ENCODE measurements around the gene KLHL22. TPM values are rescaled to one million over a fixed set of nuclear protein-coding genes. Genes with fewer than 3 reads are reported as not detected.

KLHL22 gene
- total and polyA plus RNA-seq, 4 donors = 2.0 to 20.3 (median 8.7) TPM

DNA sequence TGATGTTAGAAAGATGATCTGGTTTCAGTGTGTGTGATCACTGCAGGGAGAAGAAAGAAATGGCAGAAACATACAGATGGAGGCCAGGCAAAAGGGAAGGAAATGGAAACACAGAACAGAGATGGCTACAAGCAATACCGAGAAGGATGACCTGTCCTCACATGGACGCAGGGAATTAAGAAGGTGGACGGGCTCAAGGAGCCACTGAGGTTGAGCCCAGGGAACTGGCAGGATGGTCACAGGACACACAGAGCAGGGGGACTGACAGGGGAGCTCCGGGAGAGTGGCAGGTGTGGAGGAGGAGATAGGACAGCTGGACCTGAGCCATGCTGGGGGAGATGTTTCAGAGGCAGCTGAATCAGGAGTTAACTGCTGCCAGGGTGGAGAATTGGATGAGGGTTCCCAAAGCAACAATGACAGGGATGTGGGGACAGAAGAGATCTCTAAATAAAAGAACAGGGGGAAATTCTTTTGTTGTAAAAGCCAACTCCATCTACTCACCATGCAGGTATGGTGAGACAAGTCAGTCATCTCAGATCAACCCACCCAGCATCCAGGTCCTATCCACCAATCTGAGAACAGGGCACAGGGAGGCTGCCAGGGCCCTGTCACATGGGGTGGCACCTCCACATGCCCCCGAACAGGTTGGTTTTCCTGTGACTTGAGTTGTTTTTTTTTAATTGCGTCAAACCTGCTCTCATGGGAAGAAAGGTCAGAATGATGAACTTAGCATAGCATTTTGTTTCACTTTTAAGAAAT lies 26.3 kb downstream of the KLHL22 start:
- no peak overlapping the region for H3K9ac ChIP-seq (ENCODE audit: low read depth in 1 of 2, low read length in 2 of 2)
- TF ChIP-seq FOXA2 (IDR thresholded peaks at IDR 0.05) (no peak), HNF4A (conservative IDR thresholded peaks at IDR 0.05) (no peak), TAF1 (conservative IDR thresholded peaks at IDR 0.05) (no peak), RAD21 (IDR thresholded peaks at IDR 0.05) (no peak), HNF4G (IDR thresholded peaks at IDR 0.05) (no peak), SP1 (IDR thresholded peaks at IDR 0.05) (no peak), GABPA (IDR thresholded peaks at IDR 0.05 in 1 of 2, conservative IDR thresholded peaks at IDR 0.05 in 1 of 2) (no peak), JUND (IDR thresholded peaks at IDR 0.05) (no peak), NR2F2 (IDR thresholded peaks at IDR 0.05) (no peak), EGR1 (IDR thresholded peaks at IDR 0.05; ENCODE audit: low read depth in 2 of 2) (no peak), YY1 (IDR thresholded peaks at IDR 0.05) (no peak)
- TF ChIP-seq, protein P1, sequence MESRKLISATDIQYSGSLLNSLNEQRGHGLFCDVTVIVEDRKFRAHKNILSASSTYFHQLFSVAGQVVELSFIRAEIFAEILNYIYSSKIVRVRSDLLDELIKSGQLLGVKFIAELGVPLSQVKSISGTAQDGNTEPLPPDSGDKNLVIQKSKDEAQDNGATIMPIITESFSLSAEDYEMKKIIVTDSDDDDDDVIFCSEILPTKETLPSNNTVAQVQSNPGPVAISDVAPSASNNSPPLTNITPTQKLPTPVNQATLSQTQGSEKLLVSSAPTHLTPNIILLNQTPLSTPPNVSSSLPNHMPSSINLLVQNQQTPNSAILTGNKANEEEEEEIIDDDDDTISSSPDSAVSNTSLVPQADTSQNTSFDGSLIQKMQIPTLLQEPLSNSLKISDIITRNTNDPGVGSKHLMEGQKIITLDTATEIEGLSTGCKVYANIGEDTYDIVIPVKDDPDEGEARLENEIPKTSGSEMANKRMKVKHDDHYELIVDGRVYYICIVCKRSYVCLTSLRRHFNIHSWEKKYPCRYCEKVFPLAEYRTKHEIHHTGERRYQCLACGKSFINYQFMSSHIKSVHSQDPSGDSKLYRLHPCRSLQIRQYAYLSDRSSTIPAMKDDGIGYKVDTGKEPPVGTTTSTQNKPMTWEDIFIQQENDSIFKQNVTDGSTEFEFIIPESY (IDR thresholded peaks at IDR 0.05) = no peak
- TF ChIP-seq, protein P2, sequence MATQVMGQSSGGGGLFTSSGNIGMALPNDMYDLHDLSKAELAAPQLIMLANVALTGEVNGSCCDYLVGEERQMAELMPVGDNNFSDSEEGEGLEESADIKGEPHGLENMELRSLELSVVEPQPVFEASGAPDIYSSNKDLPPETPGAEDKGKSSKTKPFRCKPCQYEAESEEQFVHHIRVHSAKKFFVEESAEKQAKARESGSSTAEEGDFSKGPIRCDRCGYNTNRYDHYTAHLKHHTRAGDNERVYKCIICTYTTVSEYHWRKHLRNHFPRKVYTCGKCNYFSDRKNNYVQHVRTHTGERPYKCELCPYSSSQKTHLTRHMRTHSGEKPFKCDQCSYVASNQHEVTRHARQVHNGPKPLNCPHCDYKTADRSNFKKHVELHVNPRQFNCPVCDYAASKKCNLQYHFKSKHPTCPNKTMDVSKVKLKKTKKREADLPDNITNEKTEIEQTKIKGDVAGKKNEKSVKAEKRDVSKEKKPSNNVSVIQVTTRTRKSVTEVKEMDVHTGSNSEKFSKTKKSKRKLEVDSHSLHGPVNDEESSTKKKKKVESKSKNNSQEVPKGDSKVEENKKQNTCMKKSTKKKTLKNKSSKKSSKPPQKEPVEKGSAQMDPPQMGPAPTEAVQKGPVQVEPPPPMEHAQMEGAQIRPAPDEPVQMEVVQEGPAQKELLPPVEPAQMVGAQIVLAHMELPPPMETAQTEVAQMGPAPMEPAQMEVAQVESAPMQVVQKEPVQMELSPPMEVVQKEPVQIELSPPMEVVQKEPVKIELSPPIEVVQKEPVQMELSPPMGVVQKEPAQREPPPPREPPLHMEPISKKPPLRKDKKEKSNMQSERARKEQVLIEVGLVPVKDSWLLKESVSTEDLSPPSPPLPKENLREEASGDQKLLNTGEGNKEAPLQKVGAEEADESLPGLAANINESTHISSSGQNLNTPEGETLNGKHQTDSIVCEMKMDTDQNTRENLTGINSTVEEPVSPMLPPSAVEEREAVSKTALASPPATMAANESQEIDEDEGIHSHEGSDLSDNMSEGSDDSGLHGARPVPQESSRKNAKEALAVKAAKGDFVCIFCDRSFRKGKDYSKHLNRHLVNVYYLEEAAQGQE (IDR thresholded peaks at IDR 0.05) = no peak
- WGBS = 87% methylated on average over 6 of the region's 6 CpGs
- H3K9me3 ChIP-seq (ENCODE audit: control insufficient read depth in 4 of 4, low read length in 3 of 4) = no peaks in the 10 kb centered on the region
- H3K27ac ChIP-seq (ENCODE audit: low read depth in 1 of 2, low read length in 2 of 2) = no peak overlapping the region
- no peak for DNase-seq (ENCODE audit: low spot score)
- H3K4me1 ChIP-seq (ENCODE audit: control insufficient read depth in 4 of 4, insufficient read depth in 4 of 4, low read length in 3 of 4) = no peaks in the 10 kb centered on the region
- H3K4me3 ChIP-seq (ENCODE audit: low read depth in 1 of 3, low read length in 3 of 3) = no peak overlapping the region
- peaks cover 0 to 26% (median 10%) of the 10 kb centered on the region in 4 donors for H3K36me3 ChIP-seq (ENCODE audit: control insufficient read depth in 4 of 4, insufficient read depth in 3 of 4, low read depth in 1 of 4, low read length in 3 of 4)
- no peaks in the 10 kb centered on the region for H3K27me3 ChIP-seq (ENCODE audit: control insufficient read depth in 4 of 4, insufficient read depth in 4 of 4, low read length in 3 of 4)

DNA sequence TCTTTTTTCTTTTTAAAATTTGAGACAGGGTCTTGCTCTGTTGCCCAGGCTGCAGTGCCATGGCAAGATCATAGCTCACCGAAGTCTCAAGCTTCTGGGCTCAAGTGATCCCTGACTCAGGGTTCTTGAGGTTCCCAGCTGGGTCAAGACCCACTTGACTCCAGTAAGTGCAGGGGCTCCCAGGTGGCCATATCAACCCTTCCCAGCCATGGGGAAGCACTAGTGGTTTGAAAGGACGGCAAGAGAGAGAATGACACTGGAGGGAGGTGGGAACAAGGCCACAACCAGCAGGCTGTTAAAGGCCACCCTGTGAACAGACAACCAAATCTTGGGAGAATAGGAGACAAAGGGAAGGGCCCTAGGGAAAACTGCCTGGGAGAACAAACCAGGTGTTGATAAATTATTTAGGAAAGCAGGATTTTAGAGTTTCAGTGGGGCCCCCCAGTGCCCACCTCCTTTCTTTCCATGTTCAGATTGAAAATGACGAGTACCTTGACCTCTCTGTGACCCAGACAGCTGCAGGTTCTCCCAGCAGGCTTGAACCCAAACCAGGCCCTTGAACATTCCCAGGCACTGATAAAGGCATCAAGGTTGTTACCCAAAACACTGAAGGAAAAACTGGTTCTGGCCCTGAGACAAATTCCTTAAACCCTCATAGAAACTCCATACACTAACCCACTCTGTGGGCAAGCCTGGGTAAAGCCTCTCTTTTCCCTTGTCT lies 28.8 kb downstream of the KLHL22 start:
- H3K27ac ChIP-seq (ENCODE audit: low read depth in 1 of 2, low read length in 2 of 2) = no peak overlapping the region
- H3K36me3 ChIP-seq (ENCODE audit: control insufficient read depth in 4 of 4, insufficient read depth in 3 of 4, low read depth in 1 of 4, low read length in 3 of 4) = peaks cover 0 to 29% (median 10%) of the 10 kb centered on the region in 4 donors
- no peak for DNase-seq (ENCODE audit: low spot score)
- no peak for TF ChIP-seq RXRA (IDR thresholded peaks at IDR 0.05)
- no peak for TF ChIP-seq YY1 (IDR thresholded peaks at IDR 0.05)
- TF ChIP-seq TAF1 (conservative IDR thresholded peaks at IDR 0.05) = no peak
- TF ChIP-seq, protein P2 (IDR thresholded peaks at IDR 0.05) = no peak
- TF ChIP-seq NR2F2 (IDR thresholded peaks at IDR 0.05) = no peak
- no peak for TF ChIP-seq GABPA (IDR thresholded peaks at IDR 0.05 in 1 of 2, conservative IDR thresholded peaks at IDR 0.05 in 1 of 2)
- TF ChIP-seq, protein P1 (IDR thresholded peaks at IDR 0.05) = no peak
- no peak for TF ChIP-seq JUND (IDR thresholded peaks at IDR 0.05)
- no peak for TF ChIP-seq EGR1 (IDR thresholded peaks at IDR 0.05; ENCODE audit: low read depth in 2 of 2)
- no peak overlapping the region for H3K9ac ChIP-seq (ENCODE audit: low read depth in 1 of 2, low read length in 2 of 2)
- H3K4me1 ChIP-seq (ENCODE audit: control insufficient read depth in 4 of 4, insufficient read depth in 4 of 4, low read length in 3 of 4) = no peaks in the 10 kb centered on the region
- no peak overlapping the region for H3K4me3 ChIP-seq (ENCODE audit: low read depth in 1 of 3, low read length in 3 of 3)
- WGBS = 91% methylated on average over 3 of the region's 3 CpGs
- H3K9me3 ChIP-seq (ENCODE audit: control insufficient read depth in 4 of 4, low read length in 3 of 4) = no peaks in the 10 kb centered on the region
- no peaks in the 10 kb centered on the region for H3K27me3 ChIP-seq (ENCODE audit: control insufficient read depth in 4 of 4, insufficient read depth in 4 of 4, low read length in 3 of 4)

All from liver (tissue), 9 donors.